DMS 273 (cell line): ENCODE results near the gene SPATS2.
A peak's percentile ranks its signal among the peaks of the same experiment; 100 is the strongest.

Source experiments
- DNase-seq: peaks from one replicate; lab custom pipeline; 2025; ENCODE audit not compliant: unreplicated experiment; lab: John Stamatoyannopoulos, UW

The SPATS2 gene

GRCh38 chr12:49539406-49540228 lies 172.4 kb downstream of the SPATS2 start:
- DNase-seq = no peak

- no peak for DNase-seq
Observed at GRCh38 chr12:49540229-49541139, 173.2 kb downstream of the SPATS2 start.

DNA sequence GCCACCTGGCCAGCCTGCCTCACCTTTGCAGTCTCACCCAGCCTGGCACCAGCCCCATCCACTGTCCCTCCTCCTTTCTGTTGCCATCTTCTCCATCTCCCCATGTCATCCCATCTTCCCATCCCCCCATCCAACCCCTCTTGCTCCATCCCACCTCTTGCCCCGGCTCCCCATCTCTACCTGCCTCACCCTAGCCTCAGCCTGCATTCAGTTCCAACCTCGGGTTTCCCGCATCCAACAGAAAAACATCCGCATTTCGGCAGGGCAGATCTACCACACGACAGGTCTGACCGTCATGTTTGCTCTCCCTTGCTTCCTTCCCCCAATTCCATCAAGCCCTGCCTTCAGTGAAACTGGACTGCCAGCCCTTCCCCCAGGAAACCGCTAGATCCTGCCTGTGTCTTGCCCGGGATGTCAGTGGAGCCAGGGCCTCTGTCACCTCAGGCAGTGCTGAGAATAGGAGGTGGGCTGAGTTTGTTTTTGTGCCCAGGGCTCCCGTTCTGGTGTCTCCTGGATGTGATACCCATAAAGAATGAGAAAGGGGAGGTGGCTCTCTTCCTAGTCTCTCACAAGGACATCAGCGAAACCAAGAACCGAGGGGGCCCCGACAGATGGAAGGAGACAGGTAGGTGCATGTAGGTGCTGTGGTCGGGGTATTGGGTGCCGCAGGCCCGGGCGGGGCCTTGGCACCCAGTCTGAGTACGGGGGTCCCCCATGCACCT lies 174.0 kb downstream of the SPATS2 start:
- DNase-seq = no peak

- DNase-seq = no peak
Observed at GRCh38 chr12:49541911-49542505, 174.7 kb downstream of the SPATS2 start.

- DNase-seq = peak; percentile 14
Observed at GRCh38 chr12:49542592-49543160, 175.4 kb downstream of the SPATS2 start.

DNA sequence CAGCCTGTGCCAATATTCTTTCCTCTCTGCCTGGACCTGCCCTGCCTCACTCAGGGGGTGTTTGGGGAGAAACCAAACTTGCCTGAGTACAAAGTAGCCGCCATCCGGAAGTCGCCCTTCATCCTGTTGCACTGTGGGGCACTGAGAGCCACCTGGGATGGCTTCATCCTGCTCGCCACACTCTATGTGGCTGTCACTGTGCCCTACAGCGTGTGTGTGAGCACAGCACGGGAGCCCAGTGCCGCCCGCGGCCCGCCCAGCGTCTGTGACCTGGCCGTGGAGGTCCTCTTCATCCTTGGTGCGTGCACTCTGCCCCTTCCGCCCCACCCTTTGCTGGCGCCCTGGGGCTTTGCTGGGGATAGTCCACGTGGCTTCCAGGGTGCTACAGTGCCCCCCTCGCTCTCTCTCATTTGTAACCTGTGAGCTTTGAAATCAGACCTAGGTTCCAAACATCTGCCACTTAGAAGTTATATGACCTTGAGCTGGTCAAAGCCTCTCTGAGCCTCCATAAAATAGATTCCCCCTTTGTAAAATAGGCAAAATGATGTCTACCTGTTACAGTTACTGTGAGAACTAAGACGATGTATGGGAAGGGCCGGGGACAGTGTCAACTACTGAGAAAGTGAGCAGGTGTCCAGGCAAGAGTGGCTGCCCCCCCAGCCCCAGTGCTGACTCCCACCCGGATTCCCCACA lies 176.1 kb downstream of the SPATS2 start:
- DNase-seq = no peak

DNA sequence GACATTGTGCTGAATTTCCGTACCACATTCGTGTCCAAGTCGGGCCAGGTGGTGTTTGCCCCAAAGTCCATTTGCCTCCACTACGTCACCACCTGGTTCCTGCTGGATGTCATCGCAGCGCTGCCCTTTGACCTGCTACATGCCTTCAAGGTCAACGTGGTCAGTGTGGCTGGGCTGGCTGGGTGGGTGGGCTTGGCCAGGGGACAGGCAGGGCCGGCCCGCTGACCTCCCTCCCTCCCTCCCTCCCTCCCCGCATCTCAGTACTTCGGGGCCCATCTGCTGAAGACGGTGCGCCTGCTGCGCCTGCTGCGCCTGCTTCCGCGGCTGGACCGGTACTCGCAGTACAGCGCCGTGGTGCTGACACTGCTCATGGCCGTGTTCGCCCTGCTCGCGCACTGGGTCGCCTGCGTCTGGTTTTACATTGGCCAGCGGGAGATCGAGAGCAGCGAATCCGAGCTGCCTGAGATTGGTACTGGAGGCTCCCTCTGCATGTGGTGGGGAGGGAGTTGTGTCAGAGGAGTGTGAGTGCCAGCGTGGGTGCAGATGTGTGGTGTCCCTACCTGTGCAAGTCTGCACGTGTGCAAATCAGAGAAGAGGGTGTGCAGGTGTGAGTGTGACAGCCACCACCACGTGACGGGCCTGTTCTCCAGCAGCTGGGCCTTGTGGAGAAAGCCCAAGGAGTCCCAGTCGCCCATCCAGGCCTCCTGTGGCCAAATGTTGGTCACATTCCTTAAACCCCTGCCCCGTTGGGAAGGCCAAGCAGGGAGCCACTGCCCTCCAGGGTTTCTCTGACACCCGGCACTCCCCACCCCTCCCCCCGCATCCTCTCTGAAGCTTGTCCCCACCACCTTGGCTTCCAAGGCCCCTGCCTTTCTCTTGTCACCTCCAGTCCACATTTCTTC lies 176.9 kb downstream of the SPATS2 start:
- no peak for DNase-seq

GRCh38 chr12:49545815-49546214 lies 178.6 kb downstream of the SPATS2 start:
- no peak for DNase-seq

DNA sequence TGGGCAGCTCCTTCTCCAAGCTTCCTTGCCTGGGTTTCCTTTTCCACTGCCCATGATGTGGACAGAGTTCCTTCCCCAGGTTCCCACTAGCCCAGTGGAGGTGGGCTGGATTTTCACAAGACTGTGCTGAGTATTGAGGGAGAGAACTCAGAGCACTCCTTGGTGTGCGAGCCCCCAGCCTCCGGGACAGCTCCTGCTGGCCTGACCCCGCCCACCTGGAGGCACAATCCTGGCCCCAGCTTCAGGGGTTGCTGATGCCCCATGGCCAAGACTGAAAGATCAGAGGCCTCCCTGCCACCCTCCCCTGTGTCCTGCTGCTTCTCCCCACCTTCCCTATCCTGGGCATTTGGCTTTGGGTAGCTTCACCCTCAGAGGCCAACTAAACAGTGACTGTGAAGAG lies 179.2 kb downstream of the SPATS2 start:
- DNase-seq = no peak

- no peak for DNase-seq
Observed at GRCh38 chr12:49547090-49547690, 179.9 kb downstream of the SPATS2 start.

DNA sequence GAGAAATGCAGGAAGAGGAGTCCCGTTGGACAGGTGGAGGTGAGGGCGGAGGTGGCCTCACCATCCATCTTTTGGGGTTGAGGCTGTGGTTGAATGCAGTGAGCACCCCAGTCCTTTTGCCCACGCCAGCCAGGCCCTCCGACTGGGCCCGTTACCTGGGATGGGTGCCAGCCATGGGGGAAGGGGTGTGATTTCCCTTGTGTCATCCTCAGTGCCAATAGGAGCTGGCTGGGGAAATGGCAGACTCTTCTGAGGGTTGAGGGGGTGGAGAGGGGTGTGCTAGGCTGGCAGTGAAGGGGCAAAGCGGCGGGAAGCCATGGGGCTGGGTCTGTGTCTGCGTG lies 181.2 kb downstream of the SPATS2 start:
- no peak for DNase-seq

DNA sequence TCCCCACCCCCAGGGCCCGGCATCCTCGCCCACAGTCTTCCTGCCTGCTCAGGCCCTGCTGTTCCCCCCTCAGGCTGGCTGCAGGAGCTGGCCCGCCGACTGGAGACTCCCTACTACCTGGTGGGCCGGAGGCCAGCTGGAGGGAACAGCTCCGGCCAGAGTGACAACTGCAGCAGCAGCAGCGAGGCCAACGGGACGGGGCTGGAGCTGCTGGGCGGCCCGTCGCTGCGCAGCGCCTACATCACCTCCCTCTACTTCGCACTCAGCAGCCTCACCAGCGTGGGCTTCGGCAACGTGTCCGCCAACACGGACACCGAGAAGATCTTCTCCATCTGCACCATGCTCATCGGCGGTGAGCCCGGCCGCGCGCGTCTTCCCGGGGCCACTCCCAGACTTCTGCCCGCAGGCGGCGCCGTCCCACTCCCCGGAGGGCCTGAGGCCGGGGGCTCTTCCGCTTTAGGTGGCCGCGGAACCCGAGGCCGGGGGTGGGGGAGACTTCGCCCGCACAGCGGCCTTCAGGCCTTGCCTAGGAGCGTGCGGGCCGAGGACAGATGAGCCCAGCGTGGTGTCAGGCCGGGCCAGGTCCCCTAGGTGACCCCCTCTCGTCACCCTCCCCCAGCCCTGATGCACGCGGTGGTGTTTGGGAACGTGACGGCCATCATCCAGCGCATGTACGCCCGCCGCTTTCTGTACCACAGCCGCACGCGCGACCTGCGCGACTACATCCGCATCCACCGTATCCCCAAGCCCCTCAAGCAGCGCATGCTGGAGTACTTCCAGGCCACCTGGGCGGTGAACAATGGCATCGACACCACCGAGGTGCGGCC lies 181.8 kb downstream of the SPATS2 start:
- no peak for DNase-seq

- DNase-seq = no peak
Observed at GRCh38 chr12:49549735-49550692, 182.8 kb downstream of the SPATS2 start.

- no peak for DNase-seq
Observed at GRCh38 chr12:49550693-49551252, 183.5 kb downstream of the SPATS2 start.

- peak; percentile 56 for DNase-seq
Observed at GRCh38 chr12:49552014-49552413, 184.8 kb downstream of the SPATS2 start.

DNA sequence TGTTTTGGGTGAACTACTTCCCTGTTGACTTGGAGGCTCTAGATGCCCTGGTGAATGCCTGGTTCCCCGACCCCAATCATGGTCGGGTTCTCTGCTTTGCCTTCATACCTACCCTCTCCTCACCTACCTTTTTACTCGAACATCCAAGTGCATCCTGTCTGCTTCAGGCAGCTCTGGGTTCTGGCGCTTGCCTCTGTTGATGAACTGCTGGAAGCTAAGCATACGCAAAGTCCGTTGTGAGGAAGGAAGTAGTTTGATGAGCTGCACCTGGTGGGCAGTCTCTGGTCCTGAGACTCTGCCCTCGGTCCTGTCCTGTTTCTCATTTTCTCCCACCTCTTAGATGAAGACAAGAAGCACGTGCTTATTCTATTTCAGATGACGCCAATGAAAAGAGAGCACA lies 185.2 kb downstream of the SPATS2 start:
- DNase-seq = no peak
